HCT116 (cell line): ENCODE results near the gene DNAJC5. TPM values are rescaled to one million over a fixed set of nuclear protein-coding genes. Genes with fewer than 3 reads are reported as not detected.
A peak's percentile ranks its signal among the peaks of the same experiment; 100 is the strongest.

ENCODE experiments used
- ATAC-seq: fragments of 200-7000 bp; cut with Tn5 transposase; 2 replicates; pipeline ENCODE4 v1.9.1; 2020; ENCODE audit warnings: mild to moderate bottlenecking, moderate library complexity
- BruUV-seq: library from RNA; stranded (reverse); fragments of 400-500 nt; replicated peaks from 2 replicates; lab custom pipeline; 2021; lab: Mats Ljungman, UMichigan
- CTCF ChIA-PET: fragments of 300-600 bp; sonication (Branson Sonifier 250); formaldehyde crosslinking; loops from one replicate; lab custom pipeline; 2021; ENCODE audit warnings: antibody characterized with exemption; lab: Charles Lee
- POLR2A ChIA-PET: fragments of 300-600, 350-600 bp; sonication (Branson Sonifier 250); formaldehyde crosslinking; loops from one replicate; lab custom pipeline; 2021; ENCODE audit warnings: antibody characterized with exemption; lab: Charles Lee
- RAD21 ChIA-PET, 2 experiments: fragments of 300-600 bp; sonication (Branson Sonifier 250); formaldehyde crosslinking; loops; one replicate each; lab custom pipeline; 2023; ENCODE audit warnings: low total read pairs in 2 of 2; ENCODE audit not compliant: uncharacterized antibody in 2 of 2, unreplicated experiment in 2 of 2, low non-redundant PET in 1 of 2; lab: Charles Lee
- DNase-seq: peaks from one replicate; pipeline ENCODE4 v3.0.0-alpha.2; 2010; ENCODE audit warnings: low read depth, low spot score
- H2AFZ ChIP-seq: fragments of 200-600 bp; shearing (Covaris generic), sonication (generic); 2 replicates; pipeline ENCODE4 v1.6.1; 2017; ENCODE audit warnings: low read depth, mixed run types, mixed read lengths, antibody characterized with exemption, low read length; ENCODE audit not compliant: poor library complexity, severe bottlenecking
- H3K27ac ChIP-seq: 2 replicates; pipeline ENCODE4 v1.5.1; 2012; ENCODE audit warnings: low read depth, low read length
- H3K27me3 ChIP-seq: fragments of 200-600 bp; sonication (generic); 2 replicates; pipeline ENCODE4 v1.6.1; 2016; ENCODE audit warnings: mixed run types, low read length, mixed read lengths; ENCODE audit not compliant: insufficient read depth
- H3K36me3 ChIP-seq, 2 experiments: fragments of 200-500 bp in 1 of 2; fragments of 200-600 bp in 1 of 2; sonication (Bioruptor generic) in 1 of 2; sonication (generic) in 1 of 2; 2 replicates each; pipeline versions ENCODE4 v1.5.1 to v1.6.1; 2014 to 2016; ENCODE audit warnings: low read length in 2 of 2, inconsistent platforms in 1 of 2, mixed read lengths in 1 of 2, mixed run types in 1 of 2; ENCODE audit not compliant: insufficient read depth in 2 of 2, control insufficient read depth in 1 of 2
- H3K4me1 ChIP-seq, 2 experiments: fragments of 200-600 bp in 1 of 2; sonication (generic) in 1 of 2; 2 replicates each; pipeline versions ENCODE4 v1.5.1 to v1.6.1; 2012 to 2017; ENCODE audit warnings: low read length in 2 of 2, inconsistent platforms in 1 of 2, mild to moderate bottlenecking in 1 of 2, mixed read lengths in 1 of 2, mixed run types in 1 of 2, moderate library complexity in 1 of 2; ENCODE audit not compliant: insufficient read depth in 2 of 2, control insufficient read depth in 1 of 2
- H3K4me2 ChIP-seq: fragments of 200-600 bp; sonication (generic); 2 replicates; pipeline ENCODE4 v1.6.1; 2017; ENCODE audit warnings: mixed run types, low read length, mixed read lengths
- H3K4me3 ChIP-seq, 2 experiments: fragments of 200-600 bp in 1 of 2; sonication (generic) in 1 of 2; replicated peaks in 1 of 2; 2 replicates each; pipeline ENCODE4 v1.5.1; 2011 to 2016; ENCODE audit warnings: low read length in 2 of 2, control low read depth in 1 of 2, low read depth in 1 of 2, mild to moderate bottlenecking in 1 of 2, mixed read lengths in 1 of 2, mixed run types in 1 of 2
- H3K79me2 ChIP-seq: fragments of 200-600 bp; sonication (generic); 2 replicates; pipeline ENCODE4 v1.6.1; 2017; ENCODE audit warnings: mild to moderate bottlenecking, mixed run types, low read length, moderate library complexity, mixed read lengths; ENCODE audit not compliant: insufficient read depth
- H3K9ac ChIP-seq: fragments of 200-600 bp; sonication (generic); 2 replicates; pipeline ENCODE4 v1.6.1; 2016; ENCODE audit warnings: low read length, mixed read lengths
- H3K9me2 ChIP-seq: fragments of 200-600 bp; sonication (generic), shearing (Covaris generic); 2 replicates; pipeline ENCODE4 v1.6.1; 2017; ENCODE audit warnings: mixed run types, mild to moderate bottlenecking, moderate library complexity; ENCODE audit not compliant: insufficient read depth
- H3K9me3 ChIP-seq, 2 experiments: fragments of 200-500 bp in 1 of 2; fragments of 200-600 bp in 1 of 2; sonication (Bioruptor generic) in 1 of 2; sonication (generic) in 1 of 2; 2 replicates each; pipeline ENCODE4 v1.6.1; 2014 to 2017; ENCODE audit warnings: low read length in 2 of 2, mixed read lengths in 2 of 2, inconsistent platforms in 1 of 2, low read depth in 1 of 2, mild to moderate bottlenecking in 1 of 2, mixed run types in 1 of 2, moderate library complexity in 1 of 2; ENCODE audit not compliant: control insufficient read depth in 1 of 2, insufficient read depth in 1 of 2
- H4K20me1 ChIP-seq: fragments of 200-600 bp; sonication (generic), shearing (Covaris generic); 2 replicates; pipeline ENCODE4 v1.6.1; 2017; ENCODE audit warnings: mixed run types, mild to moderate bottlenecking, moderate library complexity; ENCODE audit not compliant: insufficient read depth
- EZH2phosphoT487 ChIP-seq: fragments of 200-600 bp; IDR thresholded peaks from 2 replicates; pipeline ENCODE4 v1.6.1; 2018; ENCODE audit warnings: antibody characterized with exemption, borderline replicate concordance
- JUND ChIP-seq: IDR thresholded peaks from 2 replicates; pipeline ENCODE4 v1.6.1; 2012
- REST ChIP-seq: IDR thresholded peaks from 2 replicates; pipeline ENCODE4 v1.6.1; 2012; ENCODE audit warnings: low read depth
- SIN3A ChIP-seq: IDR thresholded peaks from 2 replicates; pipeline ENCODE4 v1.6.1; 2012; ENCODE audit warnings: low read depth
- SP1 ChIP-seq: IDR thresholded peaks from 2 replicates; pipeline ENCODE4 v1.6.1; 2012; ENCODE audit warnings: low read depth
- TCF7L2 ChIP-seq: IDR thresholded peaks from 2 replicates; pipeline ENCODE4 v1.7.0; 2011; ENCODE audit warnings: borderline replicate concordance, inconsistent platforms; ENCODE audit not compliant: insufficient read depth, insufficient read length; ENCODE audit errors: extremely low read depth
- ZFX ChIP-seq: fragments of 450-650 bp; IDR thresholded peaks from 2 replicates; pipeline ENCODE4 v1.6.1; 2017
- ZNF274 ChIP-seq: fragments of 200-500 bp; sonication (Bioruptor generic); IDR thresholded peaks from 2 replicates; pipeline ENCODE4 v1.6.1; 2014; ENCODE audit warnings: mild to moderate bottlenecking, low read depth, low read length, inconsistent platforms
- intact Hi-C: fragments of 100-400 bp; cut with micrococcal nuclease; formaldehyde crosslinking; loops from 2 replicates; pipeline ENCODE4 v1.10.0; 2022
- total RNA-seq: library from RNA; stranded (reverse); gene quantifications from one replicate; pipeline ENCODE4 v1.2.1, GENCODE V29; 2021; ENCODE audit not compliant: unreplicated experiment
- TF ChIP-seq, protein P1 (sequence below): IDR thresholded peaks from 2 replicates; pipeline ENCODE4 v1.6.1; 2011; ENCODE audit warnings: mild to moderate bottlenecking, low read length, moderate library complexity; ENCODE audit not compliant: insufficient replicate concordance; ENCODE audit errors: extremely low read depth

The DNAJC5 gene
- total RNA-seq, 1 experiment from 2014 or later, result 38.3 TPM

DNA sequence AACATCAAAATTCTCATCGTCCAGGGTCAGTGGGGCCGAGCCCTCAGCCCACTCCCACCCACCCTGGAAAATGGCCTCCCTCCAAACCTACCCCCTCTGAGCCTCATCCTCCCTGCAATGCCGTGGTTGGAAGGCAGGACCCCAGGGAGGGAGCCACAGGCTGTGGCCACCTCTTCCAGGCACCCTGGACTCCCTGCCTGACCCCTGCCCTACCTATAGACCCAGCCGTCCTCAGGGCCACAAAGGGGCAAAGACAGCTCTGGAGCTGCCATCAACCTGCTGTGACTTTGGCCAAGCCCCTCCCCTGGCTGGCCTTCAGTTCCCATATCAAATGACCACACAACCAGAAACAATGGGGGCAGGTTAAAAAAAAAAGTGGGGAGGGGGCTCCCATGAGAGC, 63.5 kb downstream of the DNAJC5 start (continued):
- TF ChIP-seq, protein P1, sequence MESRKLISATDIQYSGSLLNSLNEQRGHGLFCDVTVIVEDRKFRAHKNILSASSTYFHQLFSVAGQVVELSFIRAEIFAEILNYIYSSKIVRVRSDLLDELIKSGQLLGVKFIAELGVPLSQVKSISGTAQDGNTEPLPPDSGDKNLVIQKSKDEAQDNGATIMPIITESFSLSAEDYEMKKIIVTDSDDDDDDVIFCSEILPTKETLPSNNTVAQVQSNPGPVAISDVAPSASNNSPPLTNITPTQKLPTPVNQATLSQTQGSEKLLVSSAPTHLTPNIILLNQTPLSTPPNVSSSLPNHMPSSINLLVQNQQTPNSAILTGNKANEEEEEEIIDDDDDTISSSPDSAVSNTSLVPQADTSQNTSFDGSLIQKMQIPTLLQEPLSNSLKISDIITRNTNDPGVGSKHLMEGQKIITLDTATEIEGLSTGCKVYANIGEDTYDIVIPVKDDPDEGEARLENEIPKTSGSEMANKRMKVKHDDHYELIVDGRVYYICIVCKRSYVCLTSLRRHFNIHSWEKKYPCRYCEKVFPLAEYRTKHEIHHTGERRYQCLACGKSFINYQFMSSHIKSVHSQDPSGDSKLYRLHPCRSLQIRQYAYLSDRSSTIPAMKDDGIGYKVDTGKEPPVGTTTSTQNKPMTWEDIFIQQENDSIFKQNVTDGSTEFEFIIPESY, result no peak
- TF ChIP-seq, all 23 proteins: peak for 0

DNA sequence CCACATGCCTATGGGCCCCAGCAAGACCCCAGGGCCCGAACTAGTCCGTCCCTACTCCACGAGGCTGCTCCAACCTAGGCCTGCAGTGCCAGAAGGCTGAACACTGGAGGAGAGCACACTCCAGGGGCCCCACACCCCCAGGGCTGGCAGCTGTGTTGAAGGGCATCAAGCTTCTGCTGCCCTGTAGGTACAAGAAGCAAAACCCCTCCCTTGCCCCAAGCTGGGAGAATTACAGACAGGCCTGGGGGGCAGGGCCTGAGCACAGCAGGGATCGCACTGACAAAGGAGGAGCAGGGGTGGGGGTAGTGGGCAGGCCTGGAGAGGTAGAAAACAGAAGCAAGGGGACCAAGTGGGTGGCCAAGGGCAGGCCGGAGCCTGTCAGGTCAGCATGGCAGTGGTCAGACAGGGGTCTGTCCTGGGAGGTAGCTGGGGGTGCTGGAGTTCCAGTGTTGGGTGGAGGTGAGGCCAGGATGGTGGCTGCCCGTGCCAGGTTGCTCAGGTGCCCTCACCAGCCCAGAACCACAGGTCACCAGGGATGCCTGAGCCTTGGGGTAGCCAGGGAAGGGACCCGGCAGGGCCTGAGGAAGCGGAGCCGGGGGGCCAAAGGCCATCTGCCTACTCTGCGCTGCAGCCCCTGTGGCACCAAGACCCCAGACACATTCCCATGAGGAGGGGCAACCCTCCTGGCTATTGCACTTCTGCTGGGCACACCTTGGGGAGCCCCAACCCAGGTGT, 64.2 kb downstream of the DNAJC5 start:
- H2AFZ ChIP-seq, result no peak overlapping the region
- TF ChIP-seq SIN3A (no peak), EZH2phosphoT487 (no peak), REST (no peak), TCF7L2 (no peak), JUND (no peak), SP1 (no peak), ZFX (no peak), ZNF274 (no peak)
- TF ChIP-seq, protein P1, result no peak
- H3K36me3 ChIP-seq, result no peaks in the 10 kb centered on the region; a peak in 2 of 4 replicates
- H3K9ac ChIP-seq, result no peak overlapping the region
- H3K4me3 ChIP-seq, result no peak overlapping the region
- no TSS peak for BruUV-seq
- H3K4me1 ChIP-seq, result peaks cover 17 to 40% of the 10 kb centered on the region in 2 experiments; a peak in 3 of 4 replicates
- H3K79me2 ChIP-seq, result peaks cover 21% of the 10 kb centered on the region
- intact Hi-C loops, result loop anchor here (5.0 kb wide), 1 partner anchor 262 kb away; the partner anchor contains the start of gene TNFRSF6B
- no peaks in the 10 kb centered on the region for H3K9me3 ChIP-seq
- ChIA-PET CTCF (interaction anchor here (1.0 to 2.1 kb wide), 2 partner anchors 15 to 21 kb away, joined by 4 to 12 read pairs; partner anchors contain the start of gene PRPF6), RAD21 (no interaction called here), POLR2A (no interaction called here)
- ATAC-seq (no peak), DNase-seq (no peak)
- no peak overlapping the region for H3K4me2 ChIP-seq
- H3K27ac ChIP-seq, result peak overlapping the region; percentile 47; the same call in 1 of the 2 replicates
- no peaks in the 10 kb centered on the region for H4K20me1 ChIP-seq
- H3K27me3 ChIP-seq, result no peaks in the 10 kb centered on the region
- no peaks in the 10 kb centered on the region for H3K9me2 ChIP-seq
